Stimulated activated CD8-positive, alpha-beta memory T cell treated with anti-CD3 and anti-CD28 coated beads, Interleukin-7, amount 100 ng/mL, for 4 hours (primary cell): Measurements from ENCODE around the gene ATP2B2.
"Not testable (repeated sequence)": the region's sequence is repeated elsewhere in the genome, so short reads cannot be mapped to it uniquely, and the experiment has no call there.

Experiments used
- DNase-seq, 2 donors: peaks; one replicate each; pipeline ENCODE4 v3.0.0-alpha.2; 2020; ENCODE audit warnings: low read depth in 2 of 2

Gene ATP2B2

DNA sequence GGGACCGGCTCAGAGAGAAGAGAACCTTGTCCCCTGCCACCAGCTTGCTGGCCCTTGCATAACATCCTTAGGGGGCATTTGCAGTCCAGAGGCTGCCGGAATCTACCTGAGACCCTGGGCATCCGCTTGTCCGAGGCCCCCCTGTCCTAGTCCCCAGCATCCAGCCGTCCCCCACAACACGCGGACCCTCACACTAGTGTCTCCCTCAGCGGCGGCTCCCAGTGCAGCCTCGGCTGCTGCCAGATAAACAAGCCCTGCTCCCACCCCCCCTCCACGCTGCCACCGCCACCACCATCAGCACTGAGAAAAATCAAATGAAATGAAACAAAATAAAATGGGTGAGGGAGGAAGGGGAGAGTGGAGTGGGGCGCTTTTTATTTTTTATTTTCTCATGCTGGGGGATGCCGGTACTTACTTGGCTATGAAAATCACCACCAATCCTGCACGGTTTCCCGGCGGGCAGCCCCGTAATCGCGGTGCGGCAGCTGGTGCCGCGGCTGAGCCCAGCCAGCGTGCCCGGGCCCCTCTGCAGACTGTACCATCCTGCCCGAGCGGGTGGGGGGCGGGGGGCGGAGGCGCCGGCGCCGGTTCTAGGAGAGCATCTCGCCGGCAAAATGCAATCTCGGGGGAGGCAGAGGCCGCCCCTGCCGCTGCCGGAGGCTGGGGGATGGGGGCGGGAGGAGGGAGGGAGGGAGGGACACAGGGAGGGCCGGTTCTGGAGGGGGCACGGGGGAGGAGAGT, at the start of gene ATP2B2:
Gene ATP2B2 (minus strand): TSS at position 537 of the 741 bp plus-strand sequence. CDS start 56,043 bp downstream, outside the sequence.
- peak in 1 of 2 donors; percentile 1 for DNase-seq

GRCh38 chr3:10554746-10555145, 49.4 kb upstream of the ATP2B2 start:
- DNase-seq: no peak

GRCh38 chr3:10554236-10554611, 48.8 kb upstream of the ATP2B2 start:
- no peak for DNase-seq

DNA sequence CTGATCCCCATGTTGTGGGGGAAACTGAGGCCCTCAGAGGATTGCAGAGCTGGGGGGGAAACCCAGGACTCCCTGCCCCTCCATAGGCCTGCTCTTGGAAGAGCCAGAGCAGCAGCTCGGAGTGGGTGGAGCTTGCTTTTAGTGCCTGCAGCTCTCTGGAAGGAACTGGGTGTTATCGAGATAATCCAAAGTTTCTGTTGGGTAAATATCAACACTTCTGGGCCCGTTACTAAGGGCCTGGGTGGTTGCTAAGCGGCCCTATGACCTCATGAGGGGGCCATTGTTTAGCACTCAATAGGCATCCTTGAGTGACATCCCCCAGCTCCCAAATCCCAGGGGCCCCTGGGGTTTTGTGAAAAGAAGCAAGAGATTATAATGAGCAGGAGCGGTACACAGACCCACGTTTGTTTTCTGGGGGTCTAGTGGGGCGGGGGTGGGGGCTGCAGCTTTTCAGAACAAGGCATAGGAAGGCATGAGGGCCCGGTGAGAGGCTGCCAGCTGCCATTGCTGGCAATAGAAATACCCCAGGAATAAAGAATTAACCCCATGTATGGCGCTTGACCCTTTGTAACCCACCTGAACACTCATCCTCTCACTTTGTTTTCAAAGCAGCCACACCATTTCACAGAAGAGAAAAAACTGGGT, 48.3 kb upstream of the ATP2B2 start:
- DNase-seq: no peak

DNA sequence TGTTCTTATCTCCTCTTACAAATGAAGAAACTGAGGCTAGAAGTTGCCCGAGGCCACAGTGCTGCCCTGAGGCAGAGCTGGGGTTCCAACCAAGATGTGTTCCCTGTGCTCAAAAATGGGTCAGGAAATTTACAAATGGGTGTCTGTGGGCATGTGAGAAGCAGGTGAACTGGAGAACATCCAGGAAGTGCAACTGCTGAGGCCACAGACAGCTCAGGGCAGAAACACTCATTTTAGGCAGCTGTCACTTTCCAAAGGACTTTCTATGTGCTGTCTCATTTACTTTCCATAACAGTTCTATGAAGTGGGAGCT, 47.2 kb upstream of the ATP2B2 start:
- no peak for DNase-seq

GRCh38 chr3:10551821-10552630, 46.6 kb upstream of the ATP2B2 start:
- peak; percentile 78 to 82 for DNase-seq

GRCh38 chr3:10551139-10551538, 45.8 kb upstream of the ATP2B2 start:
- DNase-seq: no peak

GRCh38 chr3:10550705-10551104, 45.3 kb upstream of the ATP2B2 start:
- no peak for DNase-seq

DNA sequence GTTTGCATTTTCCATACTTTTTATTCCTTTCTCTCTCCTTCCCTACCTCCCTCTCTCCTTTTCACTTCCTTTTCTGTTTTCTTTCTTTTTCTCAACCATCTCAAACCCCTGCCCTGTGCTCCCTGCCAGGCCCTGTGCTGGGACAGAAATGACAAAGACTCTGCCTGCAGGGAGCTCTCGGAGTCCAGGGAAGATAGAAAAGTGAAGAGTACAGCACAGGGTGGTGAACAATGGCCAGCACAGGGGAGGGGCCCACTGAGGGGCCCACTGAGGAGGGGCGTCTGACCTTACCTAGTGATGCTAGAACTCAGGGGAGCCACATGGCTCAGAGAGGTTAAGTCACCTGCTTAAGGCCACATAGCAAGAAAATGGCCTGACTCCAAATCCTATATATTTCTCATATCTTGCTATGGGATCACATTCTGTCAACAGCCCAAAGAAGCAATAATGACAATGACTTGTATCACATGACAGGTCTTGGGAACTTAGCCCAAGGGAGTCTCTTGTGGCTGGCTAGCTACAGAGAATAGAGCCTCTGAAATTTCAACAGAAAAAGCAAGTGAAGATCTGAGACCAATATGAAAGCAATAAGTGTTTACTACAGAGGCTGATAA, 44.3 kb upstream of the ATP2B2 start:
- no peak for DNase-seq

DNA sequence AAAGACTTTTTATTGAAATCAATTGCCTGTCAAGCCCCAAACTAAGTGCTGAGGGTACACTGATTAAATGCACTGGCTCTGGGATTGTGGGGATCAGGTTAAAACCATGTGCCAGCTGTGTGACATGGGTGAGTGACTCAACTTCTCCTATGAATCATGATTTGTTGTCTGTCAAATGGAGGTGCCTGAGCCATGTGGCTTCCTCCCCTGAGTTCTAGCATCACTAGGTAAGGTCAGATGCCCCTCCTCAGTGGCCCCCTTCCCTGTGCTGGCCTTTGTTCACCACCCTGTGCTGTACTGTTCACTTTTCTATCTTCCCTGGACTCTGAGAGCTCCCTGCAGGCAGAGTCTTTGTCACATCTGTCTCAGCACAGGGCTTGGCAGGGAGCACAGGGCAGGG, 43.6 kb upstream of the ATP2B2 start:
- peak in 1 of 2 donors; percentile 21 for DNase-seq

- DNase-seq: no peak
These were observed 42.7 kb upstream of the ATP2B2 start for GRCh38 chr3:10547841-10548783.

- DNase-seq: no peak
These were observed 42.0 kb upstream of the ATP2B2 start for GRCh38 chr3:10547413-10547812.

DNA sequence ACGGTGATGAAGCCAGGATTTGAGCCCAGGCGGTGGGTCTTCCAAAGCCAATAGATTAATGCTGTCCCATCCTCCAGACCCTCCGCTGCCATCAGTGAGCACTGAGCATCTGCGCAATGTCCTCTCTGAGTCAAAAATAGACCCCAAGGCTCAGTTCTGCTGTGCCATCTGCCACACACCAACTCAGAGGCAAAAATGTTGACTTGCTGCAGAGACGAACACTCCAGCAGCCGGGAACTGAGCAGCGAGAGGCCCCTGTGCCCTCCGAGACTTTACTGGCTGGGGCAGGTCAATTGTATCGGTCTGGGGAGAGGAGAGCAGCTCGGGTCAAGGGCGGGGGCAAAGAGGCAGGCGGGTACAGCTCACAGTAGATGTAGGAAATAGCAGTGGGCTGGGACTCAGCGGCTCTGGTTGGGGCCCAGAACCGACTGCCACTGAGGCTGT, 41.5 kb upstream of the ATP2B2 start:
- DNase-seq: no peak

GRCh38 chr3:10546181-10546624, 40.8 kb upstream of the ATP2B2 start:
- DNase-seq: no peak

DNA sequence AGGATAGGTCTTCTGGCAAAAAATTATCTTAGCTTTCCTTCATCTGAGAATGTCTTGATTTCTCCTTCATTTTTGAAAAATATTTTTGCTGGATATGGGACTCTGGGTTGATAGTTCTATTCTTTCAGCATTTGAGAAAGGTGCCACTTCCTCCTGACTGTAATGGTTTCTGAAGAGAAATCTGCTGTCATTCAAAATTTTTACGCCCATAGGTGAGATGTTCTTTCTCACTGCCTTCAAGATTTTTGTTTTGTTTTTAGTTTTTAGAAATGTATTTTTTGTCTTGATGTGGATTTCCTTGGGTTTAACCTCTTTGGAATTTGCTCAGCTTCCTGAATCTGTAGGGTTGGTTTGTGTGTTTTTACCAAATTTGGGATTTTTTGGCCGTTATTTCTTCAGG, 37.1 kb upstream of the ATP2B2 start:
- DNase-seq: no peak

- DNase-seq: not testable (repeated sequence)
These were observed 35.0 kb upstream of the ATP2B2 start for GRCh38 chr3:10540347-10540746.

DNA sequence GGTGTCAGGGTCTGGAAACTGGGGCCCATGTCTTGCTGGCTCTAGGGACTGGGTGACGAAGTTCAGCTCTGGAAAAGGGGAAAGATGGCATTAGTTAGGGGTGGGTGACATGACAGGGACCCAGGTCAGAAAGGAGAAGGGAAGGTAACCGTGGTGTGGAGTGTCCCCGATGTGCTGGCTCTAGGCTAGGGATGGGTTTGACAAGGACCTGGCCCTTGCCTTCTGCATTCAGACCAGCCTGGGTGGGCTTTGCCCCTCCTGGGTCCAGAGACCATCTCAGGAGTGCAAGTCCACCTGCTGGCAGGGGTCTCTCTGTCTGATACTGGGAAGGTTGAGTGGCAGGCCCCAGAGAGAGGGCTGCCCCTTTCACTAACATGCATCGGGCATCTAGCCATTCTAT, 28.7 kb upstream of the ATP2B2 start:
- DNase-seq: no peak

GRCh38 chr3:10533737-10534023, 28.3 kb upstream of the ATP2B2 start:
- DNase-seq: no peak

GRCh38 chr3:10532939-10533736, 27.8 kb upstream of the ATP2B2 start:
- DNase-seq: no peak

GRCh38 chr3:10531031-10531430, 25.6 kb upstream of the ATP2B2 start:
- no peak for DNase-seq
